Stimulated activated CD4-positive, alpha-beta T cell treated with anti-CD3 and anti-CD28 coated beads, Interleukin-2, amount 100 ng/mL, for 4 hours (primary cell): ENCODE results near the gene TJP2.

Source experiments
- DNase-seq: peaks from one replicate; pipeline ENCODE4 v3.0.0-alpha.2; 2020; ENCODE audit warnings: low read depth

Gene TJP2

DNA sequence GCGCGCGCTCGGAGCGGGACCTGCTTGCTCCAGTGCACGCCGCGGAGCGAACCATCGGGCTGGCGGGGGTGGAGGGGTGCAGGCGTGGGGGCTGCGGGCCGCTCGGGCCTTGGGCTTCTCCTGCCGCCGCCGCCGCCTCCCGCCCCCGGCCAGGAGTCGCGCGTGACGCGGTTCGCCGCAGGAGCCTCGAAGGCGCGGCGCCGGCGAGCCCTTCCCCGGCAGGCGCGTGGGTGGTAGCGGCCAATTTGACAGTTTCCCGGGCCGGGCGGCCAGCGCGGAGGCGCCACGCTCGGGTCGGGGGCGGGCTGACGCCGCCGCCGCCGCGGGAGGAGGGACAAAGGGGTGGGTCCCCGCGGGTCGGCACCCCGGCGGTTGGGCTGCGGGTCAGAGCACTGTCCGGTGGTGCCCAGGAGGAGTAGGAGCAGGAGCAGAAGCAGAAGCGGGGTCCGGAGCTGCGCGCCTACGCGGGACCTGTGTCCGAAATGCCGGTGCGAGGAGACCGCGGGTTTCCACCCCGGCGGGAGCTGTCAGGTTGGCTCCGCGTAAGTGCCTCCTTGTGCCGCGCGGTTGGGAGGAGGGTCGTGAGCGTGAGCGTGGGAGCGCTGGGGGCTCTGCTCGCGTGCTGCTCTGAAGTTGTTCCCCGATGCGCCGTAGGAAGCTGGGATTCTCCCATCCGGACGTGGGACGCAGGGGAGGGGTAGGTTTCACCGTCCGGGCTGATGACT lies at the start of gene TJP2:
Gene TJP2 (plus strand): TSS at position 387 of the 725 bp plus-strand sequence. CDS start 96 bp downstream, at position 483.
- peak; percentile 27 for DNase-seq

DNA sequence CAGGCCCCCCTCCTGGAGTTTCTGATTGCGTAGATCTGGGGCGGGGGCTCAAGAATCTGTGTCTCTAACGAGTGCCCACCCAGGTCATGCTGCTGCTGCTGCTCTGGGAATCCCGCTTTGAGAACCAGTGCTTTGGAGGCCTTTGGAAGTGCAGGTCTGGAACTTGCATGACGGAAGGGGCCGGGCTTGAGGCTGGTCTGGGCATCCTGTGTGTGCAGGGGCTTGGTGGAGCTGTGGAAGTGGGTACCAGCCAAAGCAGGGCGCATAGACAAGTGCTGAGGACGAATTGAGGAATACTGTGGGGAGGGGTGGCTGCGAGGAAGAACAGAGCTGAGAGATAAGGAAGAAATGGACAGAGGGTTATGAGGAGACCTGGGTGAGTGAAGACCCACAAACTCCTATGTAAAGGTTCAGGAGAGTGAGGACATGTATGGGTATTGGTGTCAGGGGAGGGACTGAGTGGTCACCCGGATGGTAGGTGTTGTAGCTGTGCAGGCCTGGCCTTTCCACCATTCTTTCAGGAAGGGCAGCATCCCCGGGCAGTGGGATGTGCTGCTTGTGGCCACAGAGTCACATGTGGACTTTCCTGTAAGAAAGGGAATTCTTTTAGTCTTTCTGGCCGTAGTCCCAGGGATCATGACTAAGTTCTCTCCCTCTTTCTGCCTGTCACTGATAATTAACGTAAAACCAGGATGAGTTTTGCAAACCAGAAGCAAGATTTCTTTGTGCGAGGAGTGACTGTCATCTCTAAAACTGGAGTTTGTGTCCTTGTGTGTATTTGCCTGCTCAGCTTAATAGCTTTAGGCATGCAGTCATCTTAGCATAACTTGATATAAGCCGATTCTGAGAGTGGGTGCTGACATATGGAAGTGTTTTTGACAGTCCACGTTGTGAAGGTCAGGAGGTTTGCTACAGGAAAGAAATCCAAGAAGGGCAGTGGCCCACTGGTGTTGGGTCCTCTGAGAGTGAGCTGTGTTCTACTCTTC lies 43.3 kb upstream of the TJP2 start:
- DNase-seq = no peak

DNA sequence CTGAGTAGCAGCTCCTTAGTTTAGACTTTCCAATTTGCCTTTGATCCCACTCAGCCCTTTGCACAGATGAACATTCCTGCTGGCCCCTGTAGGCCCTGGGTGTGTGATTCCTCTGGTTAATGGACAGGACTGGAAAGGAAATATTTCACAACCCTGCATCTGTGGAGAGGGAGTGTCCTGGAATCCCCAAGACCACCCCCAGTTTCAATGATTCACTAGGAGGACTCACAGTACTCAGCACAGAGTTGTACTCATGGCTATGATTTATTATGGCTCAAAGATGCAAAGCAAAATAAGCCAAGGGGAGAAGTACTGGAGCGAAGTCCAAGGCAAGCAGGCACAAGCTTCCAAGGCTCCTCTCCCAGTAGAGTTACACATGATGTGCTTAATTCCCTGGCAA lies 42.4 kb upstream of the TJP2 start:
- DNase-seq = no peak

DNA sequence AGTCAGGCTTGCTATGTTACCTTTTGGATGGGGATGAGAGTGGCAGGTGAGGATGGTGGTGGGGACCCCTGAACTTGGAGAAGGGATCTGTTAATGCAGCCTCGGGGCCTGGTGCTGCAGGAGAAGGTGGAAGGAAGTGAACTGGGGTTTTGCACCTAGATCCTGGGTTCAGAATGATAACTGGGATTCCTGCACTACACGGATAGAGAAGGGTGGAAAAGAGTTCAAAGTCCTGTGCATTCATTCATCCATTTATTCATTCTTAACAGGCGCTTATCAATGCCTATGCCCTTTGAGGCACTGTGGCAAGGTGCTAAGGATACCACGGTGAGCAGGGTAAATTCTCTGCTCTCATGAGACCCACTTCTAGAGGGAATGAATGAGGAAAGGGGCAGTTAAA lies 41.7 kb upstream of the TJP2 start:
- DNase-seq = no peak

DNA sequence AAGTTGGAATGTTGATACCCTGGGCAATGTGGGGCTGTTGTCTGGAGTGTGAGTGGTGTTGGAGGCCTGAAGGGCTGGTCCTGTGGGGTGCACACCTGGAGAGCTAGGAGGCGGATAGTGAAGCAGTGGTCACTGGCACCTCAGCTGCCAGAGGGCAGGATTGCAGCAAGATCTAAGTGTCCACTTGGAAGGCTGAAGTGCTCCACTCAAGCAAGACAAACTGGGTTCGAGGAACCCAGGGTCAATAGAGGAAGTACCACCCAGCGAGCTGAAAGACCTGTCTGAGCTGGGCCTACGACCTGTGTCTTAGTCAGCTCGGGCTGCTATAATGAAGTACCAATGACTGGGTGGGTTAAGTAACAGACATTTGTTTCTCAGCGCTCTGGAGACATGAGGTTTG lies 39.7 kb upstream of the TJP2 start:
- no peak for DNase-seq

DNA sequence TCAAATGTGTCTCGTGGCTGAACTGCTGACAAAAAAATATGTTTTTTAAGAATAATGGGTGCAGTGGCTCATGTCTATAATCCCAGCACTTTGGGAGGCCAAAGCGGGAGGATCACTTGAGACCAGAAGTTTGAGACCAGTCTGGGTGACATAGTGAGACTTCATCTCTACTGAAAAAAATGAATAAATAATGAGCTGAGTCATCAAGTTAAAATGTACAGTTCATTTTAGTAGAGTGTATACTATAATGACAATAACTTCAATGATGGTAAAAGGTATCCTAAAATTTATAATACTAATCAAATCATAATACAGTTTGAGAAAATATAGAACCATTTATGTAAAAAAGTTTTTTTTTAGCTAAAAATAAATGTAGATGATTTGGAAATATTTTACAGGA lies 37.9 kb upstream of the TJP2 start:
- DNase-seq = no peak

DNA sequence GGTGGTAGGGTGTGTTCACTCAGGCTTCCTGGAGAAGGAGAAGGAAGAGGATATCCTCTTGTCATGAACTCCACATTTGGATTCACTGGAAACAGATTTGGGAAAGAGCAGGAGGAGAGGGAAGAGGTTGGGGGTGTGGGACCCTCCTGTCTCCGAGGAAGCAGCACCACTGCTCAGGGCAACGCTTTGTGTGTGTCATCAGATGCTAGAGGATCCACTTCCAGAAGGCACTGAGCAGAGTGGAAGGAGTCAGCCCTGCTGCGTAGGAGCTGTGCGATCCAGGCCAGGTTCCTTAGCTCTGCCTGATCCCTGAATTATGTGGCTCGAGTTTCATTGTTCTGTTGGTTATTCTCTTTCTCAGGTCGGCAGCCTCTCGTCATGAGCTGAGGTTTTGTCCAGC lies 37.3 kb upstream of the TJP2 start:
- DNase-seq = no peak

DNA sequence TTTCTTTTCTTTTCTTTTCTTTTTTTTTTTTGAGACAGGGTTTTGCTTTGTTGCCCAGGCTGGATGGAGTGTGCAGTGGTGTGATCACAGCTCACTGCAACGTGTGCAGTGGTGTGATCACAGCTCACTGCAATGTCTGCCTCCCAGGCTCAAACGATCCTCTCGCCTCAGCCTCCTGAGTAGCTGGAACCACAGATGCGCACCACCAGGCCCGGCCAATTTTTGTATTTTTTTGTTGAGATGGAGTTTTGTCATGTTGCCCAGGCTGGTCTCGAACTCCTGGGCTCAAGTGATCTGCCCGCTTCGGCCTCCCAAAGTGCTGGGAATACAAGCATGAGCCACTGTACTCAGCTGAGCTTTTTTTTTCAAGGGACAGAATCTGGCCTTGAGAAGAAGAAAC lies 36.8 kb upstream of the TJP2 start:
- no peak for DNase-seq

DNA sequence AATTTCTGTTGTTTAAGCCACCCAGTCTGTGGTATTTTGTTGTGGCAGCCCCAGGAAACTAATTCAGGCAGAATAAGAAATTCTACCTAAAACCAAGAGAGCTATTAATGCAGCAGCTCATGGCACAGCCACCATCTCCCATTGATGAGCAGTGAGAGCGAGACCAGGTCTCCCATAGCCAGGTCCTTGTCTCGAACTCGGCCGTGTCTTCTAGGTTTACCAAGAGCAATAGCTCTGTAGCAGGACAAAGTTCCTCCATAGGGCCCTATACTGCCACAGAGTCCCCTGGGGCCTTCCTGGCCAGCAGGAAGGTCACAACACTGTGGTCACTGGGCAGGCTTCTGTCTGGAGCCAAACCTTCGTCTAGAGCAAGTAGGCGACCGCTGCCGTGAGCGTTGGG lies 34.5 kb upstream of the TJP2 start:
- no peak for DNase-seq

DNA sequence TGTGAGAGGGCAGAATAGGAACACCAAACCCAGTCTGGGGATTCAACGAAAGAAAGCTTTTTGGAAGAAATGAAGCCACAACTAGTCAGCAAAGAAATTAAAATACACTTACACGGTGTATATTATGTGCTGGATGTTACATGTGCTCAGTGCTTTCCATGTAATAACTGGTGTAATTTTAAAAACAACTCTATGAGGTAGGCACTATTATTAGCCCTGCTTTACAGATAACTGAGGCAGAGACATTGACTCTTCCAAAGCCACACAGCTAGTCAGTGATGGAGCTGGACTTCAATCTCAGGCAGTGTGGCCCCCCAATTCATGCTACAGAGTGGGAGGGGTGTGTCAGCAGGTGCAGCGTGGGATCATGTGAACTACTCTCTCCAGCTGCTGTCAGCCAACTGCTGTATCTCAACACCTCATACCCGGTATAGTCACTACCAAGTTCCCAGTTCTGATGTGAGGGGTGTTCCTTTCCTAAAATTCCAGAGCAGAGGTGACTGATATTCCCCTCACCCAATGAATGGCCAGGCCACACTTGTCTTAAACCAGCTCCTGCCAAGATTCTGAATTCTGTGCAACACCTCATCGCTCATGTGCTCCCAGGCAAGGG lies 33.8 kb upstream of the TJP2 start:
- no peak for DNase-seq

DNA sequence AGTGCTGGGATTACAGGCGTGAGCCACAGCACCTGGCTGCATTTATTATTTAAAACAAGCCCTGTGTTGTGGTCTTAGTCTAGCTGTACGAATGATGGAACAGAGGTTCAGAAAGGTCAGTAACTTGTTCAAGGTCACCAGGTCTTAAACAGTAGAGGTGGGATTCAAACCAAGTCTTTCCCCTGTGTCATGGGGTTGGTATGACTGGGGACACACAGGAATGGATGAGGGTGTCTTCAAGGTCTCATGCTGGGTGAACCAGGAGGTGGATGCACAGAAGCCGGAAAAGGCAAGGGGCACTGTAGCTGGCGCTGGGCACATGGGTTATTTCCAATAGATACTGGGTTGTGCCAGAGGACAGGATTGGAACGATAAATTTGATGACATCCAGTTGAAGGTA lies 32.2 kb upstream of the TJP2 start:
- DNase-seq = no peak

DNA sequence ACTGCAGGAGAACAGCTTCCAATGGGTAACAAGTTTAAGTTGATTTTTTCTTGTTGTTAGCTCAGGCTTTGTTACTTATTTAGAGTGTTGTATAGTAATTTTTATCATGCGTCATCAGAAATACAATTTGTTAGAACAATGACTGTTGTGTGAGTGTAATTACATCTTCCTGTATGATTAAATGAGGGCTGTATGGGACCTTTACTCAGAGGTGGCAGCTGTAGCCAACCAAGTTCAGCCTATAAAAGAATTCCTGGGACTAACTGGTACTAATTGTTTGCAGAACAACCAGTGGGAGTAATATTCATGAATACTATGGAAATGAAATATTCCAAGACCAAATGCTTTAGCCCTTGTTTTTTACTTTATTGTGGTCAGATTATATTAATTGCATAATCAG lies 30.8 kb upstream of the TJP2 start:
- no peak for DNase-seq

DNA sequence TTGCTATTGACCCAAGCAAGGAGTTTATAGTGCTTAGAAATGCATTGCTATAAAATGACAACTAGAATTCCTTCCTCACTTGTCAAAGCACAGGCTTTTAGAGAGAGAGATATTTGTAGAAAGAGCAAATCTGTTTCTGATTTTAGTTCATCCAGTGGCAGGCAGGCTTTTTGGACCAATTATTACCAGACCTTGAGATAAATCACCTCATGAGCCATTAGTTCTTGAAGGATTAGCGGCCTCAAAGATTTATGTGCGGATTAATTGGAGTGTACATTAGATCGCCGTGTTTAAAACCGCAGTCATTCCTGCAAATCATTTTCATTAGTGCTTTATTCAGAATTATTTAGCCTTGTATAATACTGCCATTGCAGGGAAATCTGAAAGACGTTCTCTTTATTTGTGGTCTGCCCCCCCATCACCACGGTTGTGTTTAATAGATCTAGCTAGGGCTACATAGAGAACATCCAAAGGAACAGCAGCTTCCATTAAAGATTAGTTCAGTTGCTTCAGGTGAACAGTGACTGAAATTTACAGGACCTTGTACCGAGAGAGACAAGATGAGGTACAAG lies 28.8 kb upstream of the TJP2 start:
- DNase-seq = no peak

DNA sequence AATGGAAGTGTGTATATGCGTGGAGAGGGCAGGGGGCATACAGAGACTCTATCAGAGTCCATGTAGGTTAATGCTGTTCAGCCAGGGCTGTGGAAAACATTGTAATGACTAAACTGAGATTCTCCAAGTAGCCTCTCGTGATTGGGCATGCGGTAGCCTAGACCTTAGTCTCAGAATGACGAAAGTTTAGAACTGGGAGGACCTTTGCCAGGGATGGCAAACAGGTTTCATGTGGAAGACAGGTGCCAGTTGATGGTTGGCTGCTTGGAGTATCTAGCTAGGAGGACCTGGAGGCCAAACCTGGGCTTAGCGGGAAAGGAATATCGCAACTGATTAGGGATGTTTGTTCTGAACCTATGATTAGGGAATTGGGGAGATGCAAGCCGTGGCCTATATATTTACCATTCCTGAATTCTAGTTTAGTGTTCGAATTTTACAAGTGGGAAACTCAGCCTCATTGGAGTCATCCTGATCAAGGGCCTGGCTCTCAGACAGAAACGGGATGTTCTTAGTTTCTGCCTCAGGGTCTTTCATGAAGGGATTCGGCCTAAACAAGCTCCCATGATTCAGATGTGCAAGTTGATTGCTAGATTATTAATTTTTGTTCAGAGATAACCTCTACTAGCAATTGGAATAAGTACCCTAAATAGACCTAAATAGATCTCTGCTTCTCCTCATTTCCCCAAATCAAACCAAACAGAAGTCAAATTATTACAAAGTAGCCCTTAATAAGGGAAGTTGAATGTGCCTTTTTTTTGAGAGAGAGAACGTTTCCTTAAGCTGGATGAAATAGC lies 26.8 kb upstream of the TJP2 start:
- DNase-seq = no peak

DNA sequence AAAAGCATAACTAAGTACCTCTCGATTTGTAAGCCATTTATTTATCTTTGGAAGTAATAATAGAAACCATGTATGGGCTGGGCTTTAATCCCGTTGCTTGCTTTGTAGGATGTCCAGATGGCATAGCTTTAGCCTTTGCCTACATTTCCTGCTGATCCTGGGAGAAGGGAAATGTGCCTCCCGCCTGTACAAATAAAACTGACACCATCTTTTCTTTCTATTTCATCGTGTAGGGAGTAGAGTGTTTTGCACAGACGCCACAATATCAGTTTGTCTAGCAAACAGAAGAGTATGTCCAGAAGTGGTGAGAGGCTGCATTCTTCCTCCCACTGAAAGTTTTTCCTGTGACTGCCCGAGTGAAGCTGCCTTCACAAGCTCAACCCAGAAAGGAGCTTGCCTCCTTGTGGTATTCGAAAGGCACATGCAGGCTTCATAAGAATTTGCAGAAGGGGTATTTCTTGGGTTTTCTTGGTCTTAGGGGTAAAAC lies 24.7 kb upstream of the TJP2 start:
- DNase-seq = no peak

DNA sequence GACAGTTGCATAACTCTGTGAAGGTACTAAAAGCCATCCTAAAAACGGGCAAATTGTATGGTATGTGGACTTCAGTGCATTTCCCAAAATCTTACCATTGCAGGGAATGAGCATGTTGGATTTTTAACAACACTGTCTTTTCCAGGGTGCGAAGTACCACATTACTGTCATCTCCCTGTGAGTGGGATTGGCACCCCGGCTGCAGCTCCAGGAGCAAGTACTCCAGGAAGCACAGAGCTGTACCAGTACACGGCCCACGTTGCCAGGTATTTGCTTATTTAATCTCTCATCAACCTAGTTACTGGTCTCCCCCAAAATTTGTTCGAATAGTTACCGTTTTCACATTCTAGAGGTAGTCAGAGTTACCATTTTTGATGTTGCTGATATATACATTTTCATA lies 22.6 kb upstream of the TJP2 start:
- DNase-seq = no peak

DNA sequence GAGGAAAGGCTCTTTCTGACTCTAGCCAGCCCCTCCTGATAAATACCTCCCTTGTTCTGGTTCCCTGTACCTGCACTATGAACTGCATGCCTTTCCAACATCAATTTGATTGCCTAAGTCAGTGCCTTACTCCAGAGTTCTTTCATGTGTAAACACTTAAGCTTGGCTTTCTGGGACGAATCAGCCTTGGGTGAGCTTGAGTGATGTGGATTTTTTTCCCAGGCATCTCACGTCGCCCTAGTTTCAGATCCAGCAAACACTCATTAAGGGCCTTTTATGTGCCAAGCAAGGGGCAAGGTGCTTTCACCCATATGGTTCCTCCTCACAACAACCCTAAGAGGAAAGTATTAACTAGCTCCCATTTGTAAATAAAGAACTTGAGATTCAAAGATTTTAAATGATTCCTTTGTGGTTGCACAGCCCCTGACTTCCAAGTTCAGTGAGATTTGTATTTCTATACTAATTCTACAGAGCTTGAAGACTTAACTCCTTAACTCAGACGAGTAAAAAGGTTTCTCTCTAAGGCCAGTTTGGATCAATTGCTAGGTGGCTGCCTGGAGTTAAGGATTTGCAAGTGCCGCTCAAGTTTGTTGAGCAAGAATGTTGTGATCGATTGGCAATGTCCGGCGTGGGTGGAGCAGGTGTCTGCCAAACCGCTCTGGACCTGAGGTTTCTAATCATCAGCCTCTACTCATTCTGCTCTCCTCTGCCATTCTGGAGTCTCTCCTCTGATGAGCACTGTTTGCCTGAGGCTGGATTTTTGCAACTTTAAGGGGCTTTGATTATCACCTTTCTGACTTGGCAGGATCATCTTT lies 20.2 kb upstream of the TJP2 start:
- no peak for DNase-seq

DNA sequence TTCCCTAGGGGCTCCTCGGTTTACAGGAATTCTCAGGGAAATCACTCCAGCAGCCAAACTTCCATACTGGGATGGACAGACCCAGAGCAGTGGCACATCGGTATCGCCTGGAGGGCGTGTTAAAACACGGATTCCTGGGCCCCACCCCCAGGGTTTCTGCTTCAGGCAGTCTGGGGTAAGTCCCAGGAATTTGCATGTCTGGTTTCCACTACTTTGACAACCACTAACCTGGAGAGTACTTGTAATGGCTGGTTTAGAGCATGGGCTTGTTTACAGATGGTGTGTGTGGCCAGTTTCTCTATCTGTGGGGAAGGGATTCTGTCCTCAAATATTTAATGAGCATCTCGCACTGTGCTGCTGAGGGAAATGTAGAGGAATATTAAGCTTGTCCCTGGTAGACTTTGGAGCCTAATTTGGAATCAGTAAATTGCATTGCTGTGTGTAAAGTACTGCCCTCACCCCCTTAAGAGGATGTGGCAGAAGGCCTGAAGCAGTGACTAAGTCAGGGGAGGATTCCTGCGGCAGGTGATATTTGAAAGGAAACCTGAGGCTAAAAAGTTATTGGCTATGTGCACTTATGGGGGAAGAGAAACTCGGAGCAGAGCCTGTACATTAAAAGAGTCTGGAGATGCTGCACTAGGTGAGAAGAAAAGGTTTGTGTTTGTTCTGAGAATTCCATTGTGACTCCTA lies 18.6 kb upstream of the TJP2 start:
- no peak for DNase-seq

DNA sequence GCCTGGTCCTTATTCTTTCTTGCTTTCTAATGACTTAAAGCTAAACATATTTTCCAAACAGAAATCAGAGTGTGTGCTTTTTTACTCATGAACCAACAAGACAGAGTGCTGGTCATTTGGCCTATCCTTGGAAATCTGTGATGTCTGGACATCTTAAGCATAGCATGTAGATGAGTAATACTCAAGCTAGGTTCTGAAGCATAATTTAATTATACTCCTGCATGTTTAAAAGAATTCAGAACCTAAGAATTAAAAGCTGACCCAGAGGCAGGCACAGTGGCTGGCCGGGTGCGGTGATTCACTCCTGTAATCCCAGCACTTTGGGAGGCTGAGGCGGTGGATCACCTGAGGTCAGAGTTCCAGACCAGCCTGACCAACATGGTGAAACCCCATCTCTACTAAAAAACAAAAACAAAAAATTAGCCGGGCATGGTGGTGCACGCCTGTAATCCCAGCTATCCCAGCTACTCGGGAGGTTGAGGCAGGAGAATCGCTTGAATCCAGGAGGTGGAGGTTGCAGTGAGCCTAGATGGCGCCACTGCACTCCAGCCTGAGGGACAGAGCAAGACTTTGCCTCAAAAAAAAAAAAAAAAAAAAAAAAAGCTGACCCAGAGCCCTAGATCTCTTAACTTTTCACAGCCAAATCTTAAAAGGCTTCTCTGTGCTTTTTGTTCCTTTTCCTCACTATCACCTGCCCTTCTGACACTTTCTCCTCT lies 16.2 kb upstream of the TJP2 start:
- DNase-seq = no peak
